ENCODE measurements around the gene KRTAP12-3. TPM values are rescaled to one million over a fixed set of nuclear protein-coding genes. Genes with fewer than 3 reads are reported as not detected.

Gene KRTAP12-3
- total RNA-seq, 1 donor from 2014 or later = not detected

DNA sequence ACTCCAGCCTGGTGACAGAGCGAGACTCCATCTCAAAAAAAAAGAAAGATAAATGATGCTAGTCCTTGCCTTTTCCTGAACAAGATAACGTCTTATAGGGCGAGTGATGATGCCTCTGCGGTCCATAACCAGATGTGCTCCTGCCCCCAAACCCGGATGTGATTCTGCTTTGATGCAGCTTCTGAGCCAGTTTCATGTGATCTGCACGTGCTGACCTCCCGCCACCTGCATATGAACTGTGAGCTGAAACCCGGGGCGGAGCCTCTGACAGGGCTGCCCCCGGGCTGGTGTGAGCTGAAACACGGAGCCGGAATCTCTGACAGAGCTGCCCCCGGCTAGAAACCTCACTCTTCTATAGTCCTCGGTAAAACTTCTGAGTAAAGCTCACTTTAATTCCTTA lies 4.6 kb upstream of the KRTAP12-3 start:
- no peak for DNase-seq
- peaks cover 16% of the 10 kb centered on the region for H3K9me3 Mint-ChIP-seq (ENCODE audit: unreplicated experiment)
- H3K27me3 Mint-ChIP-seq (ENCODE audit: unreplicated experiment) = peaks cover 4% of the 10 kb centered on the region
- H3K36me3 Mint-ChIP-seq (ENCODE audit: unreplicated experiment) = peaks cover 22% of the 10 kb centered on the region
- no peak overlapping the region for H3K4me3 Mint-ChIP-seq (ENCODE audit: unreplicated experiment)
- H3K27ac Mint-ChIP-seq (ENCODE audit: unreplicated experiment) = no peak overlapping the region
- H3K4me1 Mint-ChIP-seq (ENCODE audit: low read depth, unreplicated experiment) = no peaks in the 10 kb centered on the region
- TF ChIP-seq, protein P1, sequence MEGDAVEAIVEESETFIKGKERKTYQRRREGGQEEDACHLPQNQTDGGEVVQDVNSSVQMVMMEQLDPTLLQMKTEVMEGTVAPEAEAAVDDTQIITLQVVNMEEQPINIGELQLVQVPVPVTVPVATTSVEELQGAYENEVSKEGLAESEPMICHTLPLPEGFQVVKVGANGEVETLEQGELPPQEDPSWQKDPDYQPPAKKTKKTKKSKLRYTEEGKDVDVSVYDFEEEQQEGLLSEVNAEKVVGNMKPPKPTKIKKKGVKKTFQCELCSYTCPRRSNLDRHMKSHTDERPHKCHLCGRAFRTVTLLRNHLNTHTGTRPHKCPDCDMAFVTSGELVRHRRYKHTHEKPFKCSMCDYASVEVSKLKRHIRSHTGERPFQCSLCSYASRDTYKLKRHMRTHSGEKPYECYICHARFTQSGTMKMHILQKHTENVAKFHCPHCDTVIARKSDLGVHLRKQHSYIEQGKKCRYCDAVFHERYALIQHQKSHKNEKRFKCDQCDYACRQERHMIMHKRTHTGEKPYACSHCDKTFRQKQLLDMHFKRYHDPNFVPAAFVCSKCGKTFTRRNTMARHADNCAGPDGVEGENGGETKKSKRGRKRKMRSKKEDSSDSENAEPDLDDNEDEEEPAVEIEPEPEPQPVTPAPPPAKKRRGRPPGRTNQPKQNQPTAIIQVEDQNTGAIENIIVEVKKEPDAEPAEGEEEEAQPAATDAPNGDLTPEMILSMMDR (IDR thresholded peaks at IDR 0.05; ENCODE audit: partially characterized antibody, unreplicated experiment) = no peak

DNA sequence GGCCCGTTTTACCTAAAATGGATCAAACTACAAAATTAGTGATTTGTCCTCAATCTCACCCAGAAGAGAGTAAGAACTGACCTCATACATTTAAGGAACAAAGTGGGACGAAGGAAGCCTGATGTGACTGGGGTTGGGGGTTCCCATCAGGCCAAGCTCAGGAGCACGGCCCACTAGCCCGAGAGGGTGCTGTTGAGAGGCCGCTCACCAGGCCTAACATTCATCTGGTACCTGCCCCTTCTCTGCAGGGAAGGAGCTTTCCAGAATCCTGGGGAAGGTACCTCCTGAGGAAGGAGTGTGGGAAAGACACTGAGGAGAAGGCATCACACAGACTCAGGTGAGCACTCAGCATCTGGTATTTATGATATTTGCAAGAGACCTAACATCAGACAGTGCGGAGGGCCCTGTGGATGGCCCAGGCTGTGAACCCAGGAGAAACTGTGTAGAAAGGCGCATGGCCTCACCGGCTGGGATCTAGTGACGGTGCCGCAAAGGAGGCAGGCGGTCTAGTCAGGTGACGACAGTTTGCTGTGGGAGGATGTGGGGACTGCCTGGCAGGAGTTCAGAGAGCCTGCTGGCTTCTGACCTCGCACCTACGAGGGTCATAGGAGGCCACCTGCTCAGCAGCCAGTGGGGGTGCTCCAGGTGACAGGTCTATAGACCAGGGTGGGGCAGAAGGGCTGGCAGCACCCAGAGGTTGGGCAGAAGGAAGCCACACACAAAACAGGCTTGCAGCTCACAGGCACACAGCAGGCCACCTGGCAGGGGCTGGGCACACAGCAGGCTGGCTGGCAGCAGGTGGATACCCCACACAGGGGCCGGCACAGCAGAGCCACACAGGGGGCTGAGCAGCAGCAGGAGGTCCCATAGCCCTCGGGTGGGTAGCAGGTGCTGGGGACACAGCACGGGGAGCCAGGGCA lies 3.8 kb upstream of the KRTAP12-3 start:
- H3K4me3 Mint-ChIP-seq (ENCODE audit: unreplicated experiment) = no peak overlapping the region
- no peak for DNase-seq
- H3K4me1 Mint-ChIP-seq (ENCODE audit: low read depth, unreplicated experiment) = no peaks in the 10 kb centered on the region
- H3K27ac Mint-ChIP-seq (ENCODE audit: unreplicated experiment) = no peak overlapping the region
- H3K9me3 Mint-ChIP-seq (ENCODE audit: unreplicated experiment) = peaks cover 14% of the 10 kb centered on the region
- TF ChIP-seq, protein P1 (IDR thresholded peaks at IDR 0.05; ENCODE audit: partially characterized antibody, unreplicated experiment) = no peak
- H3K27me3 Mint-ChIP-seq (ENCODE audit: unreplicated experiment) = peaks cover 4% of the 10 kb centered on the region
- H3K36me3 Mint-ChIP-seq (ENCODE audit: unreplicated experiment) = peaks cover 27% of the 10 kb centered on the region

DNA sequence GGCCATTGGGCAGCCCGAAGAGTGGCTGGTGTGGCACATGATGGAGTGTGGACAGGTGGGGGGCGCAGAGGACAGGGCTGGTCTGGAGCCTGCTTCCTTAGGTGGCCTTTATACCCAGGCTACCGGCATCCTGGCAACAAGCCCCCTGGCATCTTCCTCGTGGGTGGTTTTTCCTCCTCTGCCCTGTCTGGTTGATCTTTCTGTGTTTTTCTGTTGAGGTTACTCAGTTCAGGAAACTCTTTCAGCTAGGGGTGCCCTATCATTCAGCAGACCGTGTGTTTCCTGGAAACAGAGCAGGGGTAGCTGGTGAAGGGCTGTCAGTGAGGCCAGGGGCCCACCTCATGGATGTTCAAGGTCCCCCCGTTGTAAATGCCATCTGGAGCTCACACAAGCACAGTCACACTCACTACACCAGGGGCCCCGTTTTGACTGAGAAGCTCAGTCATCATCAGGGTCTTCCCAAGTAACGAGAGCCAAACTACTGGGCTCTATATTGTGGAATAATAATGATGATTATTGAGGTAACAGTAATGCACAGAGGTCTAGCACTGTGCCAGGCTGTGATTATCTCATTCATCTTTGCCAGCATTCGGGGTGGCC lies 3.1 kb upstream of the KRTAP12-3 start, which contains the start of gene KRTAP12-4:
Gene KRTAP12-4 (minus strand): TSS at position 84 of the 600 bp plus-strand sequence. CDS start 45 bp downstream, at position 39.
- H3K4me1 Mint-ChIP-seq (ENCODE audit: low read depth, unreplicated experiment) = peaks cover 3% of the 10 kb centered on the region
- no peak within 1 kb of the TSS for H3K27ac Mint-ChIP-seq (ENCODE audit: unreplicated experiment)
- H3K27me3 Mint-ChIP-seq (ENCODE audit: unreplicated experiment) = peaks cover 3% of the 10 kb centered on the region
- peaks cover 28% of the 10 kb centered on the region for H3K36me3 Mint-ChIP-seq (ENCODE audit: unreplicated experiment)
- TF ChIP-seq, protein P1 (IDR thresholded peaks at IDR 0.05; ENCODE audit: partially characterized antibody, unreplicated experiment) = no peak
- DNase-seq = no peak
- H3K9me3 Mint-ChIP-seq (ENCODE audit: unreplicated experiment) = peaks cover 14% of the 10 kb centered on the region
- no peak within 1 kb of the TSS for H3K4me3 Mint-ChIP-seq (ENCODE audit: unreplicated experiment)

DNA sequence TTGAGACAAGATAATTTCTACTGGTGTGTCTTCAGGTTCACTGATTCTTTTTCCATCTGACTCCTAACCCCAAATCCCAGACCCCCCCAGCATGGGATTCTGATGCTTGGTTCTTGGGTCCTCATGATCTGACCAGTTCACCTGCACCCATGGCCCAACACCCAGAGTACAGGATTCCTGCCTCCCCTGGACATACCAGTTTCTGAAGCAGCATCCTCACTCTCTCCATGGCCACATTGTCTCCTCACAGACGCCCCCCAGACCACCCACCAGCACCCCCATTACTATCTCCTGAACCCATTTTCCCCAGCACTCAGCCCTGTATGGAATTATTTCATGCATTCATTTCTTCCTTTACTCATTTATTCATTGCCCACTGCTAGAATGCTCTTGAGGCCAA lies 864 bp upstream of the KRTAP12-3 start:
- Mint-ChIP-seq H3K27ac (ENCODE audit: unreplicated experiment) (no peak overlapping the region), H3K9me3 (ENCODE audit: unreplicated experiment) (peaks cover 11% of the 10 kb centered on the region), H3K4me1 (ENCODE audit: low read depth, unreplicated experiment) (peaks cover 3% of the 10 kb centered on the region), H3K4me3 (ENCODE audit: unreplicated experiment) (no peak overlapping the region), H3K36me3 (ENCODE audit: unreplicated experiment) (peaks cover 32% of the 10 kb centered on the region), H3K27me3 (ENCODE audit: unreplicated experiment) (no peaks in the 10 kb centered on the region)
- TF ChIP-seq, protein P1 (IDR thresholded peaks at IDR 0.05; ENCODE audit: partially characterized antibody, unreplicated experiment) = no peak
- DNase-seq = no peak

DNA sequence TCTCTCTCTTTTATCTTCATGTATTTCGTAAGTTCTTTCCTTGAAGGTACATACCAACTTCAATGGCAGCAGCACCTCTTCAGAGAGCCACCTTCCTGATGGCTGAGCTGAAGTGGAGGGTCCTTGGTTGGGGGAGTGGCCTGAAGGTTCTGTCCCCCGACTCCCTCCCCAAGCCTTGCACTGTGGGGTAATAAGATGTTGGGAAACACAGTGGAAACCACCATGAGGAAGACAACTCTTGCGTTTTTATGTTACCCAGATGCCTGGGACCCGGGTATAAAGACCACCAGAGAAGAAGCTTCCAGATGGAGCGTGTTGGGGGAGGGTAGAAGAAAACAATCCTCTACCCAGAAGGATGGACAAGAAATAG lies 794 bp downstream of the KRTAP12-3 start:
- peaks cover 11% of the 10 kb centered on the region for H3K9me3 Mint-ChIP-seq (ENCODE audit: unreplicated experiment)
- no peak overlapping the region for H3K4me3 Mint-ChIP-seq (ENCODE audit: unreplicated experiment)
- TF ChIP-seq, protein P1 (IDR thresholded peaks at IDR 0.05; ENCODE audit: partially characterized antibody, unreplicated experiment) = no peak
- no peak for DNase-seq
- H3K36me3 Mint-ChIP-seq (ENCODE audit: unreplicated experiment) = peaks cover 32% of the 10 kb centered on the region
- no peak overlapping the region for H3K27ac Mint-ChIP-seq (ENCODE audit: unreplicated experiment)
- H3K27me3 Mint-ChIP-seq (ENCODE audit: unreplicated experiment) = no peaks in the 10 kb centered on the region
- H3K4me1 Mint-ChIP-seq (ENCODE audit: low read depth, unreplicated experiment) = peaks cover 3% of the 10 kb centered on the region
